ENCODE data around the gene PTPRG.

DNA sequence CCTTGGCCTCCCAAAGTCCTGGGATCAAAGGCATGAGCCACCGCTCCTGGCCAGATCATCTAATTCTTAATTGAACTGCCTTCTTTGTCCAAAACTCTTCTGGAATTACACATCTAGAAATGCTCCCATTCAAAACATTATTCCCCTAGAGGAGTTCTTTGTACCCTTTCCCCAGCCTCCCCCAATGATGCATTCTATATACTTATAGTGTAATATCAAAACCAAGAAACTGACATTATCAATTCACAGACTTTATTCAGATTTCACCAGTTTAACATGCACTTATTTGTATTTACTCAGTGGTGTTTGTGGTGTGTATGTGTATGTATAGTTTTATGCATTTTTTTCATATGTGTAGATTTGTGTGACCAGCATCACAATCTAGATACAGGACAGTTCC lies 85.0 kb downstream of the PTPRG start:
- TF ChIP-seq, protein P1, sequence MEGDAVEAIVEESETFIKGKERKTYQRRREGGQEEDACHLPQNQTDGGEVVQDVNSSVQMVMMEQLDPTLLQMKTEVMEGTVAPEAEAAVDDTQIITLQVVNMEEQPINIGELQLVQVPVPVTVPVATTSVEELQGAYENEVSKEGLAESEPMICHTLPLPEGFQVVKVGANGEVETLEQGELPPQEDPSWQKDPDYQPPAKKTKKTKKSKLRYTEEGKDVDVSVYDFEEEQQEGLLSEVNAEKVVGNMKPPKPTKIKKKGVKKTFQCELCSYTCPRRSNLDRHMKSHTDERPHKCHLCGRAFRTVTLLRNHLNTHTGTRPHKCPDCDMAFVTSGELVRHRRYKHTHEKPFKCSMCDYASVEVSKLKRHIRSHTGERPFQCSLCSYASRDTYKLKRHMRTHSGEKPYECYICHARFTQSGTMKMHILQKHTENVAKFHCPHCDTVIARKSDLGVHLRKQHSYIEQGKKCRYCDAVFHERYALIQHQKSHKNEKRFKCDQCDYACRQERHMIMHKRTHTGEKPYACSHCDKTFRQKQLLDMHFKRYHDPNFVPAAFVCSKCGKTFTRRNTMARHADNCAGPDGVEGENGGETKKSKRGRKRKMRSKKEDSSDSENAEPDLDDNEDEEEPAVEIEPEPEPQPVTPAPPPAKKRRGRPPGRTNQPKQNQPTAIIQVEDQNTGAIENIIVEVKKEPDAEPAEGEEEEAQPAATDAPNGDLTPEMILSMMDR (optimal IDR thresholded peaks at IDR 0.05 in 1 of 3, IDR thresholded peaks at IDR 0.05 in 1 of 3, conservative IDR thresholded peaks at IDR 0.05 in 1 of 3; ENCODE audit: extremely low read depth in 1 of 3, insufficient read depth in 2 of 3, low read length in 3 of 3): no peak
- TF ChIP-seq EZH2 (IDR thresholded peaks at IDR 0.05; ENCODE audit: low read length): no peak

All from keratinocyte (primary cell).